ENCODE results near the gene PRUNE2.
"Not testable (repeated sequence)": the region's sequence is repeated elsewhere in the genome, so short reads cannot be mapped to it uniquely, and the experiment has no call there.

The PRUNE2 gene

GRCh38 chr9:76905791-76906646 lies at the start of gene PRUNE2:
PRUNE2 (minus strand) TSS chr9:76906114; CDS start chr9:76905963, 151 bp downstream.
- DNase-seq = peak in 44 of 51 donors; percentile 14 to 81 (median 55)

GRCh38 chr9:76955406-76955805 lies 49.5 kb upstream of the PRUNE2 start:
- DNase-seq = not testable (repeated sequence)

- no peak for DNase-seq
These were observed 44.0 kb upstream of the PRUNE2 start for GRCh38 chr9:76949865-76950264.

- DNase-seq = peak in 1 of 51 donors; percentile 7
These were observed 38.1 kb upstream of the PRUNE2 start for GRCh38 chr9:76944011-76944410.

GRCh38 chr9:76943054-76943453 lies 37.1 kb upstream of the PRUNE2 start:
- DNase-seq = no peak

- DNase-seq = no peak
These were observed 26.8 kb upstream of the PRUNE2 start for GRCh38 chr9:76932757-76933156.

- no peak for DNase-seq
These were observed 26.4 kb upstream of the PRUNE2 start for GRCh38 chr9:76932265-76932664.

- DNase-seq = no peak
These were observed 21.8 kb upstream of the PRUNE2 start for GRCh38 chr9:76927540-76928240.

GRCh38 chr9:76926846-76927245 lies 20.9 kb upstream of the PRUNE2 start:
- no peak for DNase-seq

GRCh38 chr9:76926324-76926741 lies 20.4 kb upstream of the PRUNE2 start:
- no peak for DNase-seq

- no peak for DNase-seq
These were observed 15.3 kb upstream of the PRUNE2 start for GRCh38 chr9:76921165-76921564.

GRCh38 chr9:76917299-76917698 lies 11.4 kb upstream of the PRUNE2 start:
- DNase-seq = no peak

- DNase-seq = no peak
These were observed 10.3 kb upstream of the PRUNE2 start for GRCh38 chr9:76916231-76916630.

- DNase-seq = no peak
These were observed 7.6 kb upstream of the PRUNE2 start for GRCh38 chr9:76913467-76913866.

- no peak for DNase-seq
These were observed 6.8 kb upstream of the PRUNE2 start for GRCh38 chr9:76912636-76913275.

GRCh38 chr9:76911971-76912370 lies 6.1 kb upstream of the PRUNE2 start:
- no peak for DNase-seq

- DNase-seq = no peak
These were observed 4.9 kb upstream of the PRUNE2 start for GRCh38 chr9:76910861-76911260.

GRCh38 chr9:76906647-76906975 lies 697 bp upstream of the PRUNE2 start:
- DNase-seq = peak in 1 of 51 donors; percentile 47

GRCh38 chr9:76904661-76905457 lies 1.1 kb downstream of the PRUNE2 start:
- no peak for DNase-seq

- DNase-seq = no peak
These were observed 3.5 kb downstream of the PRUNE2 start for GRCh38 chr9:76902395-76902794.

- peak in 3 of 51 donors; percentile 7 to 24 (median 24) for DNase-seq
These were observed 4.1 kb downstream of the PRUNE2 start for GRCh38 chr9:76901801-76902200.
